HS-5 (cell line): ENCODE results near the gene HSPA6.
"Not testable (repeated sequence)": the region's sequence is repeated elsewhere in the genome, so short reads cannot be mapped to it uniquely, and the experiment has no call there.

Experiments used
- DNase-seq: peaks from one replicate; pipeline ENCODE4 v3.0.0-alpha.2; 2012; ENCODE audit warnings: low read depth

HSPA6 gene

GRCh38 chr1:161503394-161503748 lies 21.0 kb upstream of the HSPA6 start:
- no peak for DNase-seq

GRCh38 chr1:161505686-161506085 lies 18.7 kb upstream of the HSPA6 start:
- DNase-seq = no peak

- DNase-seq = no peak
These were observed 17.8 kb upstream of the HSPA6 start for GRCh38 chr1:161506336-161507223.

- DNase-seq = no peak
These were observed 13.9 kb upstream of the HSPA6 start for GRCh38 chr1:161510477-161510876.

- DNase-seq = no peak
These were observed 13.2 kb upstream of the HSPA6 start for GRCh38 chr1:161511018-161511755.

- DNase-seq = no peak
These were observed 12.6 kb upstream of the HSPA6 start for GRCh38 chr1:161511756-161512060.

GRCh38 chr1:161512636-161513447 lies 11.5 kb upstream of the HSPA6 start:
- not testable (repeated sequence) for DNase-seq

- not testable (repeated sequence) for DNase-seq
These were observed 10.9 kb upstream of the HSPA6 start for GRCh38 chr1:161513448-161513780.

GRCh38 chr1:161513953-161514352 lies 10.4 kb upstream of the HSPA6 start:
- not testable (repeated sequence) for DNase-seq

- DNase-seq = not testable (repeated sequence)
These were observed 1.1 kb upstream of the HSPA6 start for GRCh38 chr1:161523041-161523816.

- not testable (repeated sequence) for DNase-seq
These were observed 477 bp downstream of the HSPA6 start for GRCh38 chr1:161524742-161525291.

GRCh38 chr1:161525321-161525720 lies 981 bp downstream of the HSPA6 start:
- not testable (repeated sequence) for DNase-seq

- DNase-seq = not testable (repeated sequence)
These were observed 1.6 kb downstream of the HSPA6 start for GRCh38 chr1:161525918-161526317.

- DNase-seq = not testable (repeated sequence)
These were observed 4.2 kb downstream of the HSPA6 start for GRCh38 chr1:161528550-161528949.

- DNase-seq = not testable (repeated sequence)
These were observed 5.2 kb downstream of the HSPA6 start for GRCh38 chr1:161529463-161530104.

GRCh38 chr1:161530158-161530557 lies 5.8 kb downstream of the HSPA6 start:
- DNase-seq = not testable (repeated sequence)

- DNase-seq = peak; percentile 90
These were observed 6.6 kb downstream of the HSPA6 start for GRCh38 chr1:161530671-161531641.

- no peak for DNase-seq
These were observed 7.8 kb downstream of the HSPA6 start for GRCh38 chr1:161531986-161532643.
